Measurements from ENCODE around the gene ATRIP.

DNA sequence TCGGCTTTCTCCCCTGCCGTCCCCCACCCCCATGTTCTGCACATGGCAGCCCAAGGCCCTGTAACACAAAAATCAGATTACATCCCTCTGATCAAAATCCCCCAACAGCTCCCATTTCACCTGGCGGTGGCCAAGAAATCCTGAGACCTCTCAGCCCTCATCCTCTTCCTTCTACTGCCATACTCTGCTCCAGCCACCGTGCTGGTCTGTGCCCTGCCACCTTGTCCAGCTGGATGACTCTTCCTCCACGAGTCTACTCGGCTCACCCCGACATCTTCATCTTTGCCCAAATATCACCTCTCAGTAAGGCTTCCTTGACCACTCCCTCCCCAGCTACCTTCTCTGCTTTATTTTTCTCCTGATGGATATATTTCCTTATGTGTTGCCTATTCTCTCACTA, 9.7 kb upstream of the ATRIP start:
- TF ChIP-seq, protein P1, sequence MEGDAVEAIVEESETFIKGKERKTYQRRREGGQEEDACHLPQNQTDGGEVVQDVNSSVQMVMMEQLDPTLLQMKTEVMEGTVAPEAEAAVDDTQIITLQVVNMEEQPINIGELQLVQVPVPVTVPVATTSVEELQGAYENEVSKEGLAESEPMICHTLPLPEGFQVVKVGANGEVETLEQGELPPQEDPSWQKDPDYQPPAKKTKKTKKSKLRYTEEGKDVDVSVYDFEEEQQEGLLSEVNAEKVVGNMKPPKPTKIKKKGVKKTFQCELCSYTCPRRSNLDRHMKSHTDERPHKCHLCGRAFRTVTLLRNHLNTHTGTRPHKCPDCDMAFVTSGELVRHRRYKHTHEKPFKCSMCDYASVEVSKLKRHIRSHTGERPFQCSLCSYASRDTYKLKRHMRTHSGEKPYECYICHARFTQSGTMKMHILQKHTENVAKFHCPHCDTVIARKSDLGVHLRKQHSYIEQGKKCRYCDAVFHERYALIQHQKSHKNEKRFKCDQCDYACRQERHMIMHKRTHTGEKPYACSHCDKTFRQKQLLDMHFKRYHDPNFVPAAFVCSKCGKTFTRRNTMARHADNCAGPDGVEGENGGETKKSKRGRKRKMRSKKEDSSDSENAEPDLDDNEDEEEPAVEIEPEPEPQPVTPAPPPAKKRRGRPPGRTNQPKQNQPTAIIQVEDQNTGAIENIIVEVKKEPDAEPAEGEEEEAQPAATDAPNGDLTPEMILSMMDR (IDR thresholded peaks at IDR 0.05; ENCODE audit: poor library complexity): no peak
- no peak for TF ChIP-seq EZH2 (IDR thresholded peaks at IDR 0.05; ENCODE audit: borderline replicate concordance)
- no peak for TF ChIP-seq EZH2phosphoT487 (IDR thresholded peaks at IDR 0.05; ENCODE audit: low read depth, severe bottlenecking, unreplicated experiment)
